HG03060 (cell line): ENCODE data around the gene ABCB4.
A peak's percentile ranks its signal among the peaks of the same experiment; 100 is the strongest.

Experiments used
- ATAC-seq: cut with Tn5 transposase; IDR thresholded peaks from one replicate; pipeline ENCODE4 v1.9.1; 2021; ENCODE audit warnings: low read depth, moderate number of reproducible peaks; ENCODE audit not compliant: unreplicated experiment

Gene ABCB4

GRCh38 chr7:87427288-87427687, 48.2 kb downstream of the ABCB4 start:
- no peak for ATAC-seq

GRCh38 chr7:87426160-87426559, 49.3 kb downstream of the ABCB4 start:
- ATAC-seq, result peak; percentile 62

DNA sequence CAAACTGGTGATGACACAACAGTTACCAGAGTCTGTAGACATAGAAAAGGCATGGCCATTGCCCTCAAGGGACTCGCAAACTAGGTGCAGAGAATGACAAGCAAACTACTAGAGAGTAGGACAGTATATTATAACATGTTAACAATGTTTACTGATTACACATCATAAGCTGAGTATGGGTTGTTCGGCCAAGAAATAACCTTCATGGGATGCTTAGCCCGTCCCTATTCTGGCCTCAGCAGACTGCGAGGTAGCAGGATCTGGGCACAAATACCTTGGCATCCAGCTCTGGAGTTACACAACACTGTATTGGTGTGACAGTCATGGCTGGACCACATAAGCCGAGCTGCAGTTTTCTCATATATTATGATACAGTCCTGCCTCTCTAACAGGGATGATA, 51.4 kb downstream of the ABCB4 start:
- no peak for ATAC-seq

GRCh38 chr7:87420173-87420572, 55.3 kb downstream of the ABCB4 start:
- ATAC-seq, result no peak

- peak; percentile 47 for ATAC-seq
Measured at GRCh38 chr7:87416682-87417587, 58.5 kb downstream of the ABCB4 start.

- ATAC-seq, result no peak
Measured at GRCh38 chr7:87414794-87415188, 60.7 kb downstream of the ABCB4 start.

- no peak for ATAC-seq
Measured at GRCh38 chr7:87413951-87414793, 61.3 kb downstream of the ABCB4 start.

DNA sequence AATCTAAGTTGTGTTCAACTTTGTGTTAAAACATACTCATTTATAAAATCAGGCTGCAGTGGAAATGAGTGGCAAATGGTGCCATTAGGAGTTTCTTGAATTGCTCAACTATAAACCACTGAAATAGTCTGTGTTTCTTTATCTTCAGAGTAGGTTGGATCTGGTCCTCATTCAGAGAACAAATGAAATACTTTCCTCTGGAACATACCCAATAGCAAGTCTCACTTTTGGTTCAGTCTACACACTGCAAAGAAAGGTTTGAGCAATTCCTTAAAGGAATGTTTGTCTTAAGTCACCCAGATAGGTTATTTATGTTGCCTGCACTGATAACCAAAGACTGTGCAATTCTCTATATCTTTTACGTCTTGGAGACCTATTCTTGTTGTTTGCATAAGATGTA, 62.5 kb downstream of the ABCB4 start:
- no peak for ATAC-seq

GRCh38 chr7:87411186-87411585, 64.3 kb downstream of the ABCB4 start:
- no peak for ATAC-seq

DNA sequence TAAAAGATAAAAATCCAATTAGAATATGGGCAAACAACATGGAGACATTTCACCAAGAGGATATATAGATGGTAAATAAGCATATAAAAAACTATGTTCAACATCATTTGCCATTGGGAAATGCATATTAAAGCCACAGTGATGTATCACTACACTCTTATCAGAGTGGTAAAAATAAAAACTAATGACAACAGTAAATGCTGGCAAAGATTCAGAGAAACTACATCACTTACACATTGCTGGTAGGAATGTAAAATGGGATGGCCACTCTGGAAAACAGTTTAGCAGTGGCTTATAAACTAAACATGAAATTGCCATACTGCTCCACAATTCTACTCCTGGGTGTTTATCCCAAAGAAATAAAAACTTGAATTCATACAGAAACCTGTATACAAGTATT, 70.8 kb downstream of the ABCB4 start:
- no peak for ATAC-seq

- ATAC-seq, result no peak
Measured at GRCh38 chr7:87398446-87398845, 77.0 kb downstream of the ABCB4 start.

- ATAC-seq, result no peak
Measured at GRCh38 chr7:87395442-87396020, 79.9 kb downstream of the ABCB4 start.

- no peak for ATAC-seq
Measured at GRCh38 chr7:87391020-87391701, 84.3 kb downstream of the ABCB4 start.

DNA sequence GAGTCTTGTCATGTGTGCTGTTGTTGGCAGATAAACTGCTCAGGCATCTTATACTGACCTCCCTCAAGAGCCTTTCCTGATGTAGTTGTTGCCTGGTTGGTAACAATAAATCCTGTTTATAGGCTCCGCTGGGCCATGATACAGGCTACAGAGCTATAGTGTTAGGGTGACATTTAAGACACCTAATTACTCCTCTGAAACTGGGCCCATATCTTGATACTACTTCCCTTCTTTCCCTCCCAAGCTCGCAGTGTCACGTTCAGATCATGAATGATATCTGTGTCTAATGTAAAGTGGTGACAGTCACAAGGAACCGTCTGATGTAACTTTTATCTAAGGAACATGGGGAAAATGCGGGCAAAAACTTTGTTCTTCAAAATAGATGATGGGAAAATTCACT, 94.6 kb downstream of the ABCB4 start:
- no peak for ATAC-seq

DNA sequence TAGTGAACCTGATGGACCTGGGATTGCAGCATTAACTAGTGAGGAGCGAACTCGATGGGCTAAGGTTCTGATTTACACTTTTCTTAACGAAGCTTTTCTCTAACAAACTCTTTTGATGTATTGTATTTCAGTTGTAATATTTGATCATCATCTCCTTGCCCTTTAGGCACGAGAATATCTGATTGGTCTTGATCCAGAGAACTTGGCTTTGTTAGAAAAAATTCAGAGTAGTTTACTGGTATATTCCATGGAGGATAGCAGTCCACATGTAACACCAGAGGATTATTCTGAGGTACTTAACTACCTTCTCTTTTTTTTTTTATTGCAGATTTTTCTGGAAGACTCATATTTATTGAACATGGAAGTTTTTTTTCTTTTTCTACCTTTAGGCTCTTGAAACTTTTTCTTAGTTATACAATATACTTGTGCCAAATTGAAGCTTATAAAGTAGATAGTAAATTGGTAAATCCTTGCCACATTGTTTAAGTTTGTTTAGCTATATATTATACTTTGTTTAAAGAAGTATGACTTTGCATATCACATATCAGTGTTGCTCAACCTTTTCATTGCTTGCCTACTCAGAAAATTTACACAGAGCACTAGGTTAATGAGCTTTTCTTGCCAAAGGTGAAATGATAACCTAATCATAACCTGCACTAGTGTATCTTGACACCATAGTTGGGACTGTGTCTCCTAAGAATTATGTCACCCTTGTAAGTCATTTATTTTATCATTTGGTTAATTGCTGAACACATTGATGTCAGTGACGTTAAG, 99.6 kb downstream of the ABCB4 start:
- ATAC-seq, result no peak

GRCh38 chr7:87370660-87371180, 104.8 kb downstream of the ABCB4 start:
- no peak for ATAC-seq

GRCh38 chr7:87369216-87369615, 106.3 kb downstream of the ABCB4 start:
- ATAC-seq, result no peak

- ATAC-seq, result no peak
Measured at GRCh38 chr7:87364246-87364645, 111.2 kb downstream of the ABCB4 start.

DNA sequence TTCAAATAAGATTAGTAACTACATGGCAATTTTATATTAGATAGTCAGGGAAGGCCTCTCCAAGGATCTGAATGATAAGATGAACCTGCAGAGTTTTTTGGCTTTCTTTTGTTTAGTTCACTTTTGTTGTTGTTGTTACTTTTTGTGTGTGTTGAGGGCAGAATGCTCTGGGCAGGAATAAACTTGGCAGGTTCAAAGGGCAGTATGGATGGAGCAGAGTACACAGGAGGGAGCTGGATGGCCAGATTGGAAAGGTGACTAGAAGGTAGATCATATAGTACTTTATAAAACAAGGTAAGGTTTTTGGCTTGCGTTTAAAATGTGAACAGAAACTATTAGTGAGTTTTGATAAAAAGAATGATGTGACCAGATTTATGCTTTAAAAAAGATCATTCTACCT, 112.1 kb downstream of the ABCB4 start:
- no peak for ATAC-seq

GRCh38 chr7:87361320-87361719, 114.2 kb downstream of the ABCB4 start:
- ATAC-seq, result no peak
